K562 treated with DMSO at 1 percent for 24 hours (cell line): ENCODE data around the gene SLC51B. TPM values are rescaled to one million over a fixed set of nuclear protein-coding genes. Genes with fewer than 3 reads are reported as not detected.

ENCODE experiments used
- total RNA-seq: library from RNA; unstranded; fragments of 300-600 nt; gene quantifications from 2 replicates; pipeline ENCODE4 v1.2.3, GENCODE V29; 2022; ENCODE audit warnings: low read depth; ENCODE audit not compliant: insufficient read depth

SLC51B gene
- total RNA-seq: not detected in 2 replicates

GRCh38 chr15:65044724-65045481, at the start of gene SLC51B:
SLC51B (plus strand) TSS chr15:65045387; CDS start chr15:65050005, 4,618 bp downstream.

DNA sequence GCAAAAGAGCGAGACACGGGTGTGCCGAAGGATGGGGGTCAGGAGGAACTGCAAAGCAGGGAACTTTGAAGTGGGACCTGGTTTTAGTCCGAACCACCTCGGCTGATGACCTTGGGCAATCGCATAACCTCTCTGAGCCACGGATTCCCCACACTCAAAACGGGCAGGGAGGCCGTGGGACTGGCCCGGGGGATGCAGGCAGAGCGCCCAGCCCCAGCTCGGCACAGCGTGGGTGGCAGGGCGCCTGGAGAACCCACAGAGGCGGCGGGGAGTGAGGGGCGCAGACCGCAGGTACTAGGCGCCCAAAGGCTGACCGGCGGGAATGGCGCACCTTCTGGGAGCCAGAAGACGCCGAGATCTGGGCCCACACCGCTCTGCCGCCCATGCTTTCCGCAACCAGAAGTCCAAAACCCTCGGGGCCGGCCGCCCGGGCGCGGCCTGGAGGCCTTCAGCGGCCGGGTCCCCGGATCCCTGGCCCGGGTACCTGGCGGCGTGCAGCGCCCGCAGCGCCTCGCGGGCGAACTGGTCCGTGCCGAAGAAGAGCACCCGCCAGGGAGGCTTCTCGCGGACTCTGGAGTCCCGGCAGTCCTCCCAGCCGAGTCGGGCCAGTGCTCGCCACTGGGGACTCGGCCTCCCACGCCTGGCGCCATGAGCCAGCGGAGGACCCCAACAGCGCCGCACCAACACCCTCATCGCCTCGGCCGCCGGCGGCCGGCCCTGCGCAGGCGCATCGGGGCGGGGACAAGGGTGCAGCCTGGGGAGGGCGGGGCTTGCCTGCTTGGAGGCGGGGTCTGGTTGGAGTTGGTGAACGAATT, 16.1 kb upstream of the SLC51B start, which contains the start of gene MTFMT:
MTFMT (minus strand) TSS at position 719 of the 815 bp plus-strand sequence; CDS start at position 693, 26 bp downstream.

DNA sequence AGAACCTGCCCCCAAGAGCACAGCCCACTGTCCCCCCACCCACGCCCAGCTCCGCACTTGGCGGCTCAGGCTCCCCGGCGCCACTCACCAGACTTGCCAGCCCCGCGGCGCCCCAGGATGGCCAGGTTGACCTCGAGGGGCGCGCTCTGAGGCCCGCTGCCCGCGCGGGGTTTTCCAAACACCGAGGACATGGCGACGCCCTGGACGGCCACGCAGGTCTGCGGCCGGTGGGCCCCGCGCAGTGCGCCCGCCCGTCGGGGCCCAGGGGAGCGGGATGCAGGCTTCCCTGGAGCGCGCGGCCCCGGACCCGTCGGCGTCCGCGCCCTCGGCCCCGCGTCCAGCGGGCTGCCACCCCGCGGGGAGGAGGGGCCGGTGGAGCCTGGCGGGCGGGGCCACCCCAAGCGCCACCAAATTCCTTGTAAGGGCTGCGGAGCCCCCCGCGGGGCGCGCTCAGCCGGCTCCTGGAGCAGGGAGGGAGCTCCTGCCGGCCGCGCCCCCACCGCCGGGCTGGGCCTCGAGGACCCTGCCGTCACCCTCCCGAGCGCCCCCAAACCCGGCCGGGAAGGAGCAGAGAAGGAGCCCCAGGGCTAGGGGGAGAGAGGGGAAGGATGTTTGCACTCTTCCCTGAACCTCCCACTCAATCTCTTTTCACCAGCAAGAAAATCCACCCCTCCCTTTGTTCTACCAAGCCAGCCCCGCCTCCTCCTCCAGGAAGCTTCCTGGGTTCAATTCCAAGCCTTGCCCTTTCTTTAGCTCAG, 22.6 kb downstream of the SLC51B start, which contains the start of gene RASL12:
RASL12 (minus strand) TSS at position 347 of the 758 bp plus-strand sequence; CDS start at position 191, 156 bp downstream.

DNA sequence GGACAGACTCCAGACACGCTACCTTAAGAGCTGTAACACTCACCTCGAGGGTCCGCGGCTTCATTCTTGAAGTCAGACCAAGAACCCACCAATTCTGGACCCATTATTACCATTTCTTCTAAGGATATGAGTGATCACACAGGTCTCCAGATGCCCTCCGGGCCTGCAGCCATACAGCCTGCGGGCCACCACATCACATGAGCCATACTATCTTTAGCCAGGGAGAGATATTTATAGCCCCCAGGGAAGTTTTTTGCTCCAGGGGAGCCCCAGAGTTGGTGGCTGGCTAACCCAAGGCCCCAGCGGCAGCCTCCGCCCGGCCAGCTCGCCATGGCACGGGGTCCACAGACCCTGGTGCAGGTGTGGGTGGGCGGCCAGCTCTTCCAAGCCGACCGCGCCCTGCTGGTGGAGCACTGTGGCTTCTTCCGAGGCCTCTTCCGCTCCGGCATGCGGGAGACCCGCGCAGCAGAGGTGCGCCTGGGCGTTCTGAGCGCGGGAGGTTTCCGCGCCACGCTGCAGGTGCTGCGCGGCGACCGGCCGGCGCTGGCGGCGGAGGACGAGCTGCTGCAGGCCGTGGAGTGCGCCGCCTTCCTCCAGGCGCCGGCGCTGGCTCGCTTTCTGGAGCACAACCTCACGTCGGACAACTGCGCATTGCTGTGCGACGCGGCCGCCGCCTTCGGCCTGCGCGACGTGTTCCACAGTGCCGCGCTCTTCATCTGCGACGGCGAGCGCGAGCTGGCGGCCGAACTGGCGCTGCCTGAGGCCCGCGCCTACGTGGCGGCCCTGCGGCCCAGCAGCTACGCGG, 31.5 kb downstream of the SLC51B start, which contains the start of gene KBTBD13:
KBTBD13 (plus strand) TSS at position 261 of the 805 bp plus-strand sequence; CDS start at position 331, 70 bp downstream.

Other genes starting within 250 kb of the SLC51B start
- gene PIF1, start 219.7 kb upstream of the SLC51B start, total RNA-seq: 18.2 and 22.8 TPM in 2 replicates
- 13.5 and 13.9 TPM in 2 replicates for gene PLEKHO2, start 203.5 kb upstream of the SLC51B start, total RNA-seq
- 0.24 and 1.4 TPM in 2 replicates for gene ANKDD1A, start 133.5 kb upstream of the SLC51B start, total RNA-seq
- 72.2 and 81.9 TPM in 2 replicates for gene SPG21, start 55.5 kb upstream of the SLC51B start, total RNA-seq
- gene MTFMT, start 15.7 kb upstream of the SLC51B start, total RNA-seq: 14.0 and 39.9 TPM in 2 replicates
- not detected in 2 replicates for gene RASL12, start 22.6 kb downstream of the SLC51B start, total RNA-seq
- gene KBTBD13, start 31.4 kb downstream of the SLC51B start, total RNA-seq: 0.17 TPM in 1 of 2 replicates, not detected in the other
- 1.1 and 1.6 TPM in 2 replicates for gene UBAP1L, start 69.8 kb downstream of the SLC51B start, total RNA-seq
- 34.8 and 35.7 TPM in 2 replicates for gene PDCD7, start 88.4 kb downstream of the SLC51B start, total RNA-seq
- gene CLPX, start 140.0 kb downstream of the SLC51B start, total RNA-seq: 31.3 and 37.9 TPM in 2 replicates
- 0.03 TPM in 1 of 2 replicates, not detected in the other for gene CILP, start 166.1 kb downstream of the SLC51B start, total RNA-seq
- gene PARP16, start 241.5 kb downstream of the SLC51B start, total RNA-seq: 18.4 and 19.1 TPM in 2 replicates